ENCODE measurements around the gene RGS3.

The RGS3 gene

DNA sequence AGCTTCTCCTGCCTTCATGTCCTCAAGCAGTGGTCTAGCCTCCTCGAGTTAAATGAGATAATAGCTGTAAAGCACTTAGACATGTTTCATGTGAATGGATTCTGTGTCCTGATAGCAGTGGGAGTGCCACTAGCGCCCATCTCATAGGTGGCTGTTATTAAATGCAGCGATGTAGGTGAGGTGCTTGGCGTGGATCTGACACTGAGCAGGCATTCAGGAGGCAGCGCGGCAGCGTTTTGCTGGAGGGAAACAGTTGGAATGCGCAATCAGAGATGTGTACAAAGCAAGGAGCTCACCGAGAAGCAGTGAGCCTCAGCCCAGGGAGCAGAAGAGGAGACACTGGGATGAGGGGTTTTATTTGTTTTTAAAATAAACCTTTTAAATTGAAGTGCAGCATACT lies 106.6 kb downstream of the RGS3 start:
- DNase-seq (ENCODE audit: extremely low read depth, low read depth) = no peak
- TF ChIP-seq, protein P1, sequence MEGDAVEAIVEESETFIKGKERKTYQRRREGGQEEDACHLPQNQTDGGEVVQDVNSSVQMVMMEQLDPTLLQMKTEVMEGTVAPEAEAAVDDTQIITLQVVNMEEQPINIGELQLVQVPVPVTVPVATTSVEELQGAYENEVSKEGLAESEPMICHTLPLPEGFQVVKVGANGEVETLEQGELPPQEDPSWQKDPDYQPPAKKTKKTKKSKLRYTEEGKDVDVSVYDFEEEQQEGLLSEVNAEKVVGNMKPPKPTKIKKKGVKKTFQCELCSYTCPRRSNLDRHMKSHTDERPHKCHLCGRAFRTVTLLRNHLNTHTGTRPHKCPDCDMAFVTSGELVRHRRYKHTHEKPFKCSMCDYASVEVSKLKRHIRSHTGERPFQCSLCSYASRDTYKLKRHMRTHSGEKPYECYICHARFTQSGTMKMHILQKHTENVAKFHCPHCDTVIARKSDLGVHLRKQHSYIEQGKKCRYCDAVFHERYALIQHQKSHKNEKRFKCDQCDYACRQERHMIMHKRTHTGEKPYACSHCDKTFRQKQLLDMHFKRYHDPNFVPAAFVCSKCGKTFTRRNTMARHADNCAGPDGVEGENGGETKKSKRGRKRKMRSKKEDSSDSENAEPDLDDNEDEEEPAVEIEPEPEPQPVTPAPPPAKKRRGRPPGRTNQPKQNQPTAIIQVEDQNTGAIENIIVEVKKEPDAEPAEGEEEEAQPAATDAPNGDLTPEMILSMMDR (IDR thresholded peaks at IDR 0.05; ENCODE audit: low read depth, low read length, missing control alignments) = no peak

DNA sequence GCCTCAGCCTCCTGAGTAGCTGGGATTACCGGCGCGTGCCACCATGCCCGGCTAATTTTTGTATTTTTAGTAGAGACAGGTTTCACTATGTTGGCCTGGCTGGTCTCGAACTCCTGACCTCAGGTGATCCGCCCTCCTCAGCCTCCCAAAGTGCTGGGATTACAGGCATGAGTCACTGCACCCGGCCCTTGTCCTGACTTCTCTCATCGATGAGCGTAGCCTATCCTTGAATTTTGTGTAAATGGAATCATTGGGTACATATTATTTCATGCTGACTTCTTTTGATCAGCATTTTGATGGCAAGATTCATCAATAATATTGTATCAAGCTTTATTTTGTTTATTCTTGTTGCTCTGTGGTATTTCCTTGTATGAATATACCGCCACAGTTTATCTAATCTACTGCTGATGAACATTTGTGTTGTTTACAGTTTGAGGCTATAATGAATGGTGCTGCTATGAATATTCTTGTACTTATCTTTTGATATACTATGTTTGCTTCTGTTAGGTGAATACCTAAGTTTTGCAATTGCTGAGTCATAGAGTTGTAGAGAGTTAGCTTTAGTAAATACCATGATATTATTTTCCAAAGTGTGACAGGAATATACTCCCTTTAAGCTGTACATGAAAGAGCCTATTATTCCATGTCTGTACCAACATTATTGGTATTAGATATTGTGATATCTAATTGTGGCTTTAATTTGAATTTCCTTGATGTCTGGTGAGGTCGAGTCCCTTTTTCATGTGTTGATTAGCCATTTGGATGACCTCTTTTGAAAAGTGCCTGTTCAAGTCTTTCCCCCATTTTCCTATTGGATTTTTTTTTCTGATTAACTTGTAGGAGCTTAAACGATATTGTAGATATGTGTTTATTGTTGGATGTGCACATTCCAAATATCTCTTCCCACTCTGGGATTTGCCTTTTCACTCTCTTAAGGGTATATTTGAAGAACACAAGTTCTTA lies 107.5 kb downstream of the RGS3 start:
- no peak overlapping the region for H3K4me3 ChIP-seq (replicated peaks; ENCODE audit: low read depth, low read length)
- no peak for DNase-seq (ENCODE audit: extremely low read depth, low read depth)
- TF ChIP-seq, protein P1 (IDR thresholded peaks at IDR 0.05; ENCODE audit: low read depth, low read length, missing control alignments) = no peak

More for the DNA sequence above, 106.6 kb downstream of the RGS3 start:
- no peak overlapping the region for H3K4me3 ChIP-seq (replicated peaks; ENCODE audit: low read depth, low read length)

DNA sequence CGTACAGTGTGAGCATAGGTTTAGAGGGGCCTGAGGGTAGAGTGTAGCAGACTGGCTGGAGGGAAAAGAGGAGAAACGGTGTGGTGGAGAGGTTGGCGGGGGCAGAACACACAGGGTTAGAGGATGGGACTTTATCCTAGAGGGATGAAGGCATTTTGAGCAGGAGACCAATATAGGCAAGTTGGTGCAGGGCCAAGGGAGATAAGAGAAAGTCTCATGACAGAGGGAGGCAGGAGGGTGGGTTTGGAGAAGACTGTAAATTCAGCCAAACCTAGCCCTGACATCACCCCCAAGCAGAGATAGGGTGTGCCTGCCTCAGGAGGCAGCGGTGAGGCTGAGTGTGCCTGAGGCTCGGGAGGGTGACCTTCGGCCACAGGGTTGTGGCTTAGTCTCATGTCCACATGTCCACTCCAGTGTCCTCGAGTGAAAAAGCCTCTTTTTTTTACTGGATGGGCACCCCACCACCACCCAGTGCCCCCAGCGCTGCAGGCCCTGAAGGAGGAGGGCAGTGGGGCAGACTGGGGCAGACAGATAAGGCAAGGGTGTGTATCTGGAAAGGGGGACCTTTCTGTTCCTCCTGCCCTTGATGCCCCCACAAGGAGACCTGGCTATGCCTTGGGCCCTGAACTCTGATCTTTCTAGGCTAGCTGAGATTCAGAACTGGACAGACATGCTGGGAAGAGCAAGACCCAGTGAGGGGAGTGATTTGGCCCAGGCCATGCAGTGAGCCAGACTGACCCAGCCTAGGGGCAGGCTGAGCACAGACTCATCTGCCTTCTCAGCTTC lies 108.7 kb downstream of the RGS3 start:
- no peak overlapping the region for H3K4me3 ChIP-seq (replicated peaks; ENCODE audit: low read depth, low read length)
- TF ChIP-seq, protein P1 (IDR thresholded peaks at IDR 0.05; ENCODE audit: low read depth, low read length, missing control alignments) = no peak
- no peak for DNase-seq (ENCODE audit: extremely low read depth, low read depth)

DNA sequence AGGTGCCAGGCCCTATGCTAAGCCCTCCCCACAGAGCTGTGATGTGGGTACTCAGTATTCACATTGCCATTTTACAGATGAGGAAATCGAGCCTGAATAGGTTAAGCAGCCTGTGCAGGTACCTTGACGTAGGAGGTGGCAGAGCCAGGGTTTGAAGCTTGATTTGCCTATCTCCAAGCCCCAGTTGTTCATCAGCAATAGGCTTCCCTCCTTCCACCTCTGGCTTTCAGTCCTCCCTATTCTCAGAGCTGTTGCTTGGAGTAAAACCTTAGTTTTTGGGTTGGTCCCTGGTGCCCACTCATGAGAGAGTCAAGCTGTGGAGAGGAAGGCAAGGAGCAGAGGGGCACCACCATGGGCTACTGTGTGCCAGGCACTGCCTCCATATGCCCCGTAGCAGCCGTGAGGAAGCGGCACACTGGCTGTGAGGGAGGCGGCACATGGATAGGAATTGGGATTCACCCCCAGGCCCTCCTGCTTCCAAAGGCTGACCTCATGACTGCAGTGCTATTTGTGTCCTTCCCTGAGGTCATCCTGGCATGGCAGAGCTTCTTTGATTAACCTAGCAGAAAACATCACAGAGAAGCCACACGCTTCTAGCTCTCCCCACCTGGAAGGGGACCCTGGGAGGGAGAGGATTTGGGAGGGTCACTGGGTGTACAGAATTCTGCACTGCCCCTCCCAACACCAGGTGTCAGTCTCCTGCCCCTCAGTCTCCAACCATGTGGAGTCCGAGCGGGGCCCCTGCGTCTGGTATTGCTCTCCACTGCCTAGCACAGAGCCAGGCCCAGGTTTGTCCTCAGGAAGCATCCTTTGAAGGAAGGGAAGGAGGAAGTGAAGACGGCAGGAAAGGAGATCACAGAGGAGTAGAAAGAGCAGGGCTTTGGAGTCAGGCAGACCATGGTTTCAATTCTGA lies 109.8 kb downstream of the RGS3 start:
- TF ChIP-seq, protein P1 (IDR thresholded peaks at IDR 0.05; ENCODE audit: low read depth, low read length, missing control alignments) = no peak
- DNase-seq (ENCODE audit: extremely low read depth, low read depth) = no peak
- H3K4me3 ChIP-seq (replicated peaks; ENCODE audit: low read depth, low read length) = no peak overlapping the region

DNA sequence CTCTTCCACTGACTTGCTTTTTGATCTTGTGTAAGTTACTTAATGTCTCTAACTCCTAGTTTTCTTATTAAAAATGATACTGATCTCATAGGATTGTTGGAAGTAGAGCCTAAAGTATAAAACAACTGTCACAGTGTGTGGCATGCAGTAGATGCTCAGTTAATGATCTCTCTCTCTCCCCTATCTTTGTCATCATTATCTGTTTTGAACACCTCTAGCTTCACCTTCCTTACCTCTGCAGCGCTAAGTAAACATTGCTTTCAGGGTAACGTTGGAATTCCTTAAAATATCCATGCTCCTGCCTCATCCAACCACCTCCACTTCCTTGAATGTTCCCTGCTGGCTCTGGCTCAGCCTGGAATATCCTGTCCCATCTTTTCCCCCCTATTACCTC lies 110.4 kb downstream of the RGS3 start:
- H3K4me3 ChIP-seq (replicated peaks; ENCODE audit: low read depth, low read length) = no peak overlapping the region
- no peak for DNase-seq (ENCODE audit: extremely low read depth, low read depth)
- TF ChIP-seq, protein P1 (IDR thresholded peaks at IDR 0.05; ENCODE audit: low read depth, low read length, missing control alignments) = no peak
